Activated naive CD8-positive, alpha-beta T cell treated with anti-CD3 and anti-CD28 coated beads, Interleukin-2, amount 50 U/mL, for 24 hours (primary cell): ENCODE data around the gene JADE3.
"Not testable (repeated sequence)": the region's sequence is repeated elsewhere in the genome, so short reads cannot be mapped to it uniquely, and the experiment has no call there.

Experiments used
- ATAC-seq: fragments of 150-1000 bp; cut with Tn5 transposase; one replicate; pipeline ENCODE4 v1.10.0; 2021
- DNase-seq: peaks from one replicate; pipeline ENCODE4 v3.0.0; 2021
- H3K27ac Mint-ChIP-seq: one replicate; pipeline ENCODE4 v1.8.0; 2021; ENCODE audit warnings: mild to moderate bottlenecking, mixed read lengths
- H3K27me3 Mint-ChIP-seq: one replicate; pipeline ENCODE4 v1.8.0; 2021; ENCODE audit warnings: mixed read lengths
- H3K36me3 Mint-ChIP-seq: one replicate; pipeline ENCODE4 v1.8.0; 2021; ENCODE audit warnings: low read depth, mixed read lengths
- H3K4me1 Mint-ChIP-seq: one replicate; pipeline ENCODE4 v1.8.0; 2021; ENCODE audit warnings: mixed read lengths
- H3K4me3 Mint-ChIP-seq: one replicate; pipeline ENCODE4 v1.8.0; 2021; ENCODE audit warnings: mild to moderate bottlenecking, moderate library complexity, mixed read lengths
- H3K9me3 Mint-ChIP-seq: one replicate; pipeline ENCODE4 v1.8.0; 2021; ENCODE audit warnings: mixed read lengths

The JADE3 gene

DNA sequence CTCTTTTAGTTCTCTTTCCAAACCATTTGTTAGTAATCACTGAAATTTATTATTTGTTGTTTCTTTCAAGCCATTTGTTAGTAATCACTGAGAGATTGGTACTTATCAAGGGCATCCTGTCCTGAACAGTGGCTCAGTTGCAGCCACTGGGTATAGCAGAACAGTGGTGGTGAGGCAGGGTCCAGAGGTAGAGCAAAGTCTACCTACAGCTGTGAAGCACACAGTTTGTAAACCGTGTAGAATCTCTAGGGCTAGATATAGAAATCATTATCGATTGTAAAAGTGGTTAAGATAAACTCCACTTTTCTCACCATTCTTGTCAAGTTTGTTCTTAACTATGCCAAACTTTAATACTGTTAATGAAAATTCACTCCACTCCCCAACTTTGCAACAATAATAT is 4.1 kb downstream of the JADE3 start:
- no peak for DNase-seq
- Mint-ChIP-seq H3K4me3 (no peak overlapping the region), H3K27ac (no peak overlapping the region), H3K4me1 (peaks cover 7% of the 10 kb centered on the region), H3K27me3 (peaks cover 35% of the 10 kb centered on the region), H3K36me3 (no peaks in the 10 kb centered on the region), H3K9me3 (peaks cover 4% of the 10 kb centered on the region)
- no peak for ATAC-seq

GRCh38 chrX:46917622-46918021 is 5.4 kb downstream of the JADE3 start:
- Mint-ChIP-seq H3K36me3 (no peaks in the 10 kb centered on the region), H3K4me3 (no peak overlapping the region), H3K9me3 (peaks cover 4% of the 10 kb centered on the region), H3K27ac (no peak overlapping the region), H3K4me1 (peaks cover 7% of the 10 kb centered on the region), H3K27me3 (peaks cover 30% of the 10 kb centered on the region)
- no peak for DNase-seq
- ATAC-seq, result no peak

DNA sequence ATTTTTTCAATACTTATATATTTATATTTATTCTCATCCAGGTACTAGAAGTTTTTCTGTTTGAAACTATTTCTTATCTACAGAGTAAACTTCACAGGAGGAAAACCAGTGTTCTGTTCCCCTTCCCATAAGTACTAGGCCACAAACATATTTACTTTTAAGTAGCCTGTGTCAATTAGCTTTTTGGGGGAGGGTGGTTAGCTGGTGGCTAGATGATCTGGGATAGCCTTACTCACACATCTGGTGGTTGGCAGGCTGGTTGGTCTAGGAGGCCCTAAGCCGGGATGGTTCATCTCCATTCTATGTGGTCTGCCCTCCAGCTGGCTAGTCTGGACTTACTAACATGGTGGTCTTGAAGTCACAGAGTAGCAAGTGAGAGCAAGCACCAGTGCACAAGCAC is 6.2 kb downstream of the JADE3 start:
- DNase-seq (no peak), ATAC-seq (no peak)
- H3K9me3 Mint-ChIP-seq, result peaks cover 4% of the 10 kb centered on the region
- peaks cover 5% of the 10 kb centered on the region for H3K4me1 Mint-ChIP-seq
- H3K27ac Mint-ChIP-seq, result no peak overlapping the region
- H3K4me3 Mint-ChIP-seq, result no peak overlapping the region
- no peaks in the 10 kb centered on the region for H3K36me3 Mint-ChIP-seq
- H3K27me3 Mint-ChIP-seq, result peaks cover 31% of the 10 kb centered on the region

DNA sequence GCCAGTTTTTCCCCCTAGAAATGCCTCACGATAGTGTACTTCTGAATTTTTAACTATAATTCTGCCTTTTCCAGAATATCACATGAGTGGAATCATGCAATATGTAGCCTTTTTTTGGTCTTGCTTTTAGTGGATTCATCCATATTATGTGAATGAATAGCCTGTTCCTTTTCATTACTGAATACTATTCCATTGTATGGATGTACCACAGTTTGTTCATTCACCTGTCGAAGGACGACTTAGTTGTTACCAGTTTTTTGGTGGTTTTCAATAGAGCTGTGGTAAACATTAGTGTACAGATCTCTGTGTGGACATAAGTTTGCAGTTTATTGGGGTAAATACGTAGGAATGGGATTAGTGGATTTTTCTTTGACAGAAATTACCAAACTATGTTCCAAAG is 8.0 kb downstream of the JADE3 start:
- Mint-ChIP-seq H3K27ac (no peak overlapping the region), H3K36me3 (no peaks in the 10 kb centered on the region), H3K4me1 (no peaks in the 10 kb centered on the region), H3K9me3 (peaks cover 4% of the 10 kb centered on the region), H3K4me3 (no peak overlapping the region), H3K27me3 (peaks cover 15% of the 10 kb centered on the region)
- ATAC-seq (no peak), DNase-seq (no peak)

- no peaks in the 10 kb centered on the region for H3K4me1 Mint-ChIP-seq
- ATAC-seq (no peak), DNase-seq (no peak)
- H3K27me3 Mint-ChIP-seq, result peaks cover 3% of the 10 kb centered on the region
- H3K4me3 Mint-ChIP-seq, result no peak overlapping the region
- no peaks in the 10 kb centered on the region for H3K36me3 Mint-ChIP-seq
- H3K9me3 Mint-ChIP-seq, result peaks cover 4% of the 10 kb centered on the region
- H3K27ac Mint-ChIP-seq, result no peak overlapping the region
Observed at GRCh38 chrX:46922611-46923010, 10.4 kb downstream of the JADE3 start.

DNA sequence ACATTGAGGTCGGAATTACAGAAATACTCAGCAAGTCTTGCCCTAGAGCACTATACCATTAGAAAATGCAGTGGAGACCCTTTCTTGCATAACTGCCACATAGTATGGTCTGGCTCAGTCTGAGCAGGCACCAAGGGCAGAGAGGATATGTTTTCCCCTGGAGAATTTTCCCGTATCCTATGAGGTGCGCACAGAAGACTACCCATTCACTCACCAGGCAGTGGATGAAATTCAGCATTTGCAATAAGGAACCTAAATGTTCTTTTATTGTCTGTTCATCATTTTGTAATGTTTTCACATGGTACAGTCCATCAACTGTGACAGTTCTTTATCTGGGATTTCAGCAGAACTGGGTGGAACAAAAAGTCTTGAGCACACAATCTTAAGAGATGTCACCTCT is 15.5 kb downstream of the JADE3 start:
- no peaks in the 10 kb centered on the region for H3K4me1 Mint-ChIP-seq
- H3K27ac Mint-ChIP-seq, result no peak overlapping the region
- no peaks in the 10 kb centered on the region for H3K36me3 Mint-ChIP-seq
- peaks cover 3% of the 10 kb centered on the region for H3K27me3 Mint-ChIP-seq
- ATAC-seq, result no peak
- H3K9me3 Mint-ChIP-seq, result no peaks in the 10 kb centered on the region
- H3K4me3 Mint-ChIP-seq, result no peak overlapping the region
- DNase-seq, result no peak

GRCh38 chrX:46929439-46930261 is 17.4 kb downstream of the JADE3 start:
- Mint-ChIP-seq H3K9me3 (no peaks in the 10 kb centered on the region), H3K36me3 (no peaks in the 10 kb centered on the region), H3K4me1 (no peaks in the 10 kb centered on the region), H3K27ac (no peak overlapping the region), H3K4me3 (no peak overlapping the region), H3K27me3 (no peaks in the 10 kb centered on the region)
- ATAC-seq, result peak; percentile 28
- DNase-seq, result no peak

- H3K27ac Mint-ChIP-seq, result no peak overlapping the region
- ATAC-seq (no peak), DNase-seq (no peak)
- H3K36me3 Mint-ChIP-seq, result no peaks in the 10 kb centered on the region
- no peak overlapping the region for H3K4me3 Mint-ChIP-seq
- no peaks in the 10 kb centered on the region for H3K4me1 Mint-ChIP-seq
- peaks cover 4% of the 10 kb centered on the region for H3K9me3 Mint-ChIP-seq
- no peaks in the 10 kb centered on the region for H3K27me3 Mint-ChIP-seq
Observed at GRCh38 chrX:46935295-46935694, 23.1 kb downstream of the JADE3 start.

DNA sequence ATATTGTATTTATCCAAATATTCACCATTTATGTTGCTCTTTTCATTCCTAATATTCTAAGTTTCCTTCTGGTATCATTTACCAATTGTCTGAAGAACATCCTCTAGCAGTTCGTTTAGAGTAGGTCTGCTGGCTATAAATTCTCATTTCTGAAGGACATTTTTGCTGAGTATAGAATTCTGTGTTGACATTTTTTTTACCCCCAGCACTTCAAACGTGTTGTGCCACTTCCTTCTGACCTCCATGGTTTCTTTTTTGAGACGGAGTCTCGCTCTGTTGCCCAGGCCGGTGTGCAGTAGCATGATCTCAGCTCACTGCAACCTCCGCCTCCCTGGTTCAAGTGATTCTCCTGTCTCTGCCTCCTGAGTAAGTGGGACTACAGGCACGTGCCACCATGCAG is 26.4 kb downstream of the JADE3 start:
- DNase-seq (no peak), ATAC-seq (no peak)
- Mint-ChIP-seq H3K4me1 (peaks cover 2% of the 10 kb centered on the region), H3K27ac (no peak overlapping the region), H3K4me3 (no peak overlapping the region), H3K36me3 (no peaks in the 10 kb centered on the region), H3K27me3 (no peaks in the 10 kb centered on the region), H3K9me3 (peaks cover 4% of the 10 kb centered on the region)

GRCh38 chrX:46941341-46941740 is 29.1 kb downstream of the JADE3 start:
- no peak for ATAC-seq
- Mint-ChIP-seq H3K27ac (no peak overlapping the region), H3K4me1 (peaks cover 2% of the 10 kb centered on the region), H3K27me3 (no peaks in the 10 kb centered on the region), H3K4me3 (no peak overlapping the region), H3K36me3 (no peaks in the 10 kb centered on the region), H3K9me3 (peaks cover 4% of the 10 kb centered on the region)
- no peak for DNase-seq

GRCh38 chrX:46953137-46953527 is 40.9 kb downstream of the JADE3 start:
- Mint-ChIP-seq H3K27ac (no peak overlapping the region), H3K36me3 (no peaks in the 10 kb centered on the region), H3K9me3 (no peaks in the 10 kb centered on the region), H3K4me1 (peaks cover 14% of the 10 kb centered on the region), H3K27me3 (no peaks in the 10 kb centered on the region), H3K4me3 (no peak overlapping the region)
- DNase-seq (no peak), ATAC-seq (no peak)

DNA sequence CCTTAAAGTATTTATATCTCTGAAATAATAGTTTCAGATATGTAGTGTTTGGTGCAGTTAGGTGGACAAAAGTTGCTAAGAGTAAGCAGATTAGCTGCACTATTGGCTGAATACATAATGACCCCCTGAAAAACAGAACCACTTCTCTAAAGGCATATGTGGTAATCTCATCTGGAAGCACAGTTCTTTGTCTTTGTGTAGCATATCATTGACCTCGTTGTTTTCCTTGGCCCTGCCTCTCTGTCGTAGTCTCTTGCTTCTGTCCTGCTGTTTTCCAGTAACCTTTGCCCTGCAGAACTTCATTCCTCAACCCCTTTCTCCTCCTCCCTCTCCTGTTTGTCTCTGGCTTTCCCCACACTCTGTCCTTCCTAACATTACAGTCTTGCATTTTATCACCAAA is 41.4 kb downstream of the JADE3 start:
- Mint-ChIP-seq H3K4me1 (peaks cover 14% of the 10 kb centered on the region), H3K27ac (no peak overlapping the region)

GRCh38 chrX:46954716-46955115 is 42.5 kb downstream of the JADE3 start:
- no peak for ATAC-seq
- Mint-ChIP-seq H3K27ac (no peak overlapping the region), H3K4me1 (peaks cover 16% of the 10 kb centered on the region)

More for the DNA sequence above, 41.4 kb downstream of the JADE3 start:
- H3K9me3 Mint-ChIP-seq, result no peaks in the 10 kb centered on the region
- H3K4me3 Mint-ChIP-seq, result no peak overlapping the region
- ATAC-seq (no peak), DNase-seq (no peak)
- H3K36me3 Mint-ChIP-seq, result no peaks in the 10 kb centered on the region
- H3K27me3 Mint-ChIP-seq, result no peaks in the 10 kb centered on the region

DNA sequence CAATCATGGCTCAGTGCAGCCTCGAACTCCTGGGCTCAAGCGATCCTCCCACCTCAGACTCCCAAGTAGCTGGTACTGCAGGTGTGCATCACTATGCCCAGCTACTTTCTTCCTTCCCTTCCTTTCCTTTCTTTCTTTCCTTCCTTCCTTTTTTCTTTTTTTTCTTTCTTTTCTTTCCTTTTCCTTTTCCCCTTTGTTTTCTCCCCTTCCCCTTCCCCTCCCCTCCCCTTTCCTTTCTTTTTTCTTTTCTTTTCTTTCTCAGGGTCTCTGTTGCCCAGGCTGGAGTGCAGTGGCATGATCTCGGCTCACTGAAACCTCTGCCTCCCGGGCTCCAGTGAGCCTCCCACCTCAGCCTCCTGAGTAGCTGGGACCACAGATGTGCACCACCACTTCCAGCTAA is 44.4 kb downstream of the JADE3 start:
- H3K4me3 Mint-ChIP-seq, H3K36me3 Mint-ChIP-seq: not testable (repeated sequence)

More at GRCh38 chrX:46954716-46955115, 42.5 kb downstream of the JADE3 start:
- Mint-ChIP-seq H3K4me3 (no peak overlapping the region), H3K9me3 (no peaks in the 10 kb centered on the region), H3K36me3 (no peaks in the 10 kb centered on the region), H3K27me3 (no peaks in the 10 kb centered on the region)
- DNase-seq, result no peak

DNA sequence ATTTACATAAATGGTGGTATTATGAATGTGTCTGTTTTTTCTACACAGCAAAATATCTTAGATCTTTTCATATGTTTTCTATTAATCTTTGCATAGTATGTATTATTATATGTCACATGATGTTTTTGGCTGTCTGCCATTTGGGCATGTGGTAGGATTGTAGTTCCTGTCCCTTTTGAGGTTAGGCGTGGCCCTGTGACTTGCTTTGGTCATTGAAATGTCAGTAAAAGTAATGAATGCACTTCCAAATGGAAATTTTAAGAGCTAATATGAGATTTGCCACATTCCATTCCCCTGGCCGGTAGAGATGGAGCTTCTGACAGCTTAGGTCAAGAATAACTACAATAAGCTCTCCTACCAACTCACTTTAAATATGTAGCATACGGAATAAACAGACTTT is 45.1 kb downstream of the JADE3 start:
- Mint-ChIP-seq H3K4me3 (no peak overlapping the region), H3K36me3 (no peaks in the 10 kb centered on the region), H3K9me3 (no peaks in the 10 kb centered on the region), H3K27ac (no peak overlapping the region), H3K4me1 (peaks cover 13% of the 10 kb centered on the region), H3K27me3 (no peaks in the 10 kb centered on the region)
- DNase-seq (no peak), ATAC-seq (no peak)

More for the DNA sequence above, 44.4 kb downstream of the JADE3 start:
- not testable (repeated sequence) for H3K9me3 Mint-ChIP-seq, H3K27me3 Mint-ChIP-seq, H3K27ac Mint-ChIP-seq, DNase-seq, ATAC-seq
- H3K4me1 Mint-ChIP-seq, result peaks cover 16% of the 10 kb centered on the region

DNA sequence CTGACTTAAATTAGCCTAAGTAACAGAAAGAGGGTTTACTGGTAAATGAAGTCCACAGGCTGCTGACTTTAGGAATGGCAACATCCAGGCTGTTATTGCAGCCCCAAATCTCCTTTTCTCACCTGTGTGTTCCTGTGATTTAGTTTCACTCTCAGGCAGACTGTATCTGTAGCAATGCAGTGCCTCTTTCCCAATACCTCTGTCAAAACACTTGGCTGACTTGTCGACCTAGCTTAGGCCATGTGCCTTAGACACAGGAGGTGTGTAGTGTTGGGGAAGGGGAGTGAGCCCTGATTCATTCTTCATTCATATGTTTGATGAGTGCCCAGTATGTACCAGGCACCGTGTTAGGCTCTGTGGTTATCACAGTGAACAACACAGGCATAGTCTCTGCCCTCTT is 46.9 kb downstream of the JADE3 start:
- Mint-ChIP-seq H3K27me3 (no peaks in the 10 kb centered on the region), H3K36me3 (no peaks in the 10 kb centered on the region), H3K4me1 (peaks cover 1% of the 10 kb centered on the region), H3K4me3 (no peak overlapping the region), H3K9me3 (no peaks in the 10 kb centered on the region), H3K27ac (no peak overlapping the region)
- ATAC-seq (no peak), DNase-seq (no peak)
